GM23338 (cell line): Measurements from ENCODE around the gene PLEKHM2. TPM values are rescaled to one million over a fixed set of nuclear protein-coding genes. Genes with fewer than 3 reads are reported as not detected.
A peak's percentile ranks its signal among the peaks of the same experiment; 100 is the strongest.

Experiments
- ATAC-seq: fragments of 200-7000 bp; cut with Tn5 transposase; 3 replicates; pipeline ENCODE4 v1.9.1; 2020
- DNase-seq: peaks from one replicate; pipeline ENCODE4 v3.0.0-alpha.2; 2015; ENCODE audit warnings: low spot score
- H2AFZ ChIP-seq: fragments of 200-600 bp; sonication (generic); 2 replicates; pipeline ENCODE4 v1.8.0; 2016; ENCODE audit warnings: antibody characterized with exemption, mild to moderate bottlenecking, moderate library complexity
- H3F3A ChIP-seq: fragments of 200-600 bp; sonication (generic); replicated peaks from 2 replicates; pipeline ENCODE4 v1.8.0; 2017; ENCODE audit warnings: antibody characterized with exemption, mixed run types, low read depth
- H3K27ac ChIP-seq: fragments of 200-600 bp; sonication (generic); 2 replicates; pipeline ENCODE4 v1.6.1; 2016; ENCODE audit warnings: low read depth
- H3K27me3 ChIP-seq: fragments of 200-600 bp; sonication (generic); 2 replicates; pipeline ENCODE4 v1.8.0; 2016; ENCODE audit warnings: mild to moderate bottlenecking, mixed run types, moderate library complexity; ENCODE audit not compliant: insufficient read depth
- H3K36me3 ChIP-seq: fragments of 200-600 bp; sonication (generic); 2 replicates; pipeline ENCODE4 v1.8.0; 2016; ENCODE audit warnings: mild to moderate bottlenecking; ENCODE audit not compliant: insufficient read depth
- H3K4me1 ChIP-seq: fragments of 200-600 bp; sonication (generic); 2 replicates; pipeline ENCODE4 v1.8.0; 2016; ENCODE audit warnings: mild to moderate bottlenecking, moderate library complexity; ENCODE audit not compliant: insufficient read depth
- H3K4me2 ChIP-seq: fragments of 200-600 bp; sonication (generic); 2 replicates; pipeline ENCODE4 v1.7.1; 2017; ENCODE audit warnings: mixed run types
- H3K4me3 ChIP-seq: fragments of 200-600 bp; sonication (generic); 2 replicates; pipeline ENCODE4 v1.6.1; 2016; ENCODE audit warnings: mixed run types
- H3K79me2 ChIP-seq: fragments of 200-600 bp; sonication (generic); replicated peaks from 2 replicates; pipeline ENCODE4 v1.8.0; 2017; ENCODE audit warnings: mild to moderate bottlenecking; ENCODE audit not compliant: insufficient read depth
- H3K9me2 ChIP-seq: fragments of 200-600 bp; sonication (generic); 2 replicates; pipeline ENCODE4 v1.8.0; 2017; ENCODE audit not compliant: insufficient read depth
- H4K20me1 ChIP-seq: fragments of 200-600 bp; sonication (generic); replicated peaks from 2 replicates; pipeline ENCODE4 v1.8.0; 2017; ENCODE audit warnings: mild to moderate bottlenecking; ENCODE audit not compliant: insufficient read depth
- H3K27ac Mint-ChIP-seq: 2 replicates; pipeline ENCODE4 v1.8.0; 2020; ENCODE audit warnings: inconsistent platforms, mild to moderate bottlenecking, moderate library complexity, mixed read lengths
- H3K27me3 Mint-ChIP-seq: 3 replicates; pipeline ENCODE4 v1.8.0; 2022; ENCODE audit warnings: low read depth, mild to moderate bottlenecking, moderate library complexity, mixed read lengths, inconsistent platforms; ENCODE audit not compliant: insufficient read depth, poor library complexity
- H3K36me3 Mint-ChIP-seq: 3 replicates; pipeline ENCODE4 v1.8.0; 2021; ENCODE audit warnings: low read depth, mild to moderate bottlenecking, inconsistent platforms, moderate library complexity, mixed read lengths
- H3K4me1 Mint-ChIP-seq: 3 replicates; pipeline ENCODE4 v1.8.0; 2020; ENCODE audit warnings: mild to moderate bottlenecking, inconsistent platforms, mixed read lengths
- H3K4me3 Mint-ChIP-seq: 3 replicates; pipeline ENCODE4 v1.8.0; 2021; ENCODE audit warnings: moderate library complexity, mild to moderate bottlenecking, inconsistent platforms, mixed read lengths
- H3K9me3 Mint-ChIP-seq: 3 replicates; pipeline ENCODE4 v1.8.0; 2020; ENCODE audit warnings: moderate library complexity, mild to moderate bottlenecking, inconsistent platforms, mixed read lengths
- CREB1 ChIP-seq: fragments of 250-450 bp; sonication (Bioruptor Pico); IDR thresholded peaks from 2 replicates; pipeline ENCODE4 v1.5.0; 2020; ENCODE audit warnings: low read depth, mild to moderate bottlenecking, moderate library complexity
- CTCF ChIP-seq, 2 experiments: fragments of 200-600 bp in 1 of 2; sonication (generic) in 1 of 2; conservative IDR thresholded peaks; 2 replicates each; pipeline versions ENCODE4 v1.5.1 to v1.6.1; 2016 to 2017; ENCODE audit warnings: antibody characterized with exemption in 2 of 2, low read depth in 2 of 2, mild to moderate bottlenecking in 2 of 2, moderate library complexity in 1 of 2
- EZH2 ChIP-seq: fragments of 200-600 bp; sonication (generic); IDR thresholded peaks from one replicate; pipeline ENCODE4 v1.8.0; 2017; ENCODE audit warnings: antibody characterized with exemption, mild to moderate bottlenecking, low read depth; ENCODE audit not compliant: unreplicated experiment
- EZH2phosphoT487 ChIP-seq: fragments of 200-600 bp; sonication (generic); IDR thresholded peaks from one replicate; pipeline ENCODE4 v1.8.1; 2018; ENCODE audit warnings: antibody characterized with exemption; ENCODE audit not compliant: unreplicated experiment
- JUNB ChIP-seq: IDR thresholded peaks from one replicate; pipeline ENCODE4 v1.6.1; 2016; ENCODE audit warnings: antibody characterized with exemption; ENCODE audit not compliant: unreplicated experiment
- POLR2AphosphoS5 ChIP-seq: IDR thresholded peaks from 2 replicates; pipeline ENCODE4 v1.6.1; 2016; ENCODE audit warnings: antibody characterized with exemption, low read depth
- REST ChIP-seq: IDR thresholded peaks from one replicate; pipeline ENCODE4 v1.6.1; 2018; ENCODE audit warnings: antibody characterized with exemption; ENCODE audit not compliant: unreplicated experiment
- STAT1 ChIP-seq: IDR thresholded peaks from one replicate; pipeline ENCODE4 v1.6.1; 2016; ENCODE audit warnings: antibody characterized with exemption; ENCODE audit not compliant: unreplicated experiment
- ZNF114 ChIP-seq: fragments of 250-450 bp; sonication (Bioruptor Pico); IDR thresholded peaks from 2 replicates; pipeline ENCODE4 v1.5.0; 2020; ENCODE audit warnings: mild to moderate bottlenecking, moderate library complexity
- ZNF331 ChIP-seq: fragments of 250-450 bp; sonication (Bioruptor Pico); IDR thresholded peaks from 2 replicates; pipeline ENCODE4 v1.5.0; 2020; ENCODE audit warnings: low read depth, mild to moderate bottlenecking, moderate library complexity
- polyA plus RNA-seq: library from polyadenylated mRNA; unstranded; fragments of >200 nt; fragmentation: Nextera tagmentation; extraction: Ambion mirVana; gene quantifications from 2 replicates; pipeline ENCODE4 v1.2.1, GENCODE V29; 2016
- total RNA-seq: library from RNA; depleted of rRNA; stranded (reverse); fragments of >200 nt; shearing (Covaris generic); gene quantifications from 2 replicates; pipeline ENCODE4 v1.2.3, GENCODE V29; 2014
- TF ChIP-seq, protein P1 (sequence below): IDR thresholded peaks from 2 replicates; pipeline ENCODE4 v1.6.1; 2016; ENCODE audit warnings: antibody characterized with exemption
- TF ChIP-seq, protein P2 (sequence below): fragments of 250-450 bp; sonication (Bioruptor Pico); IDR thresholded peaks from 2 replicates; pipeline ENCODE4 v1.5.0; 2020; ENCODE audit warnings: mild to moderate bottlenecking, moderate library complexity

The PLEKHM2 gene
- total and polyA plus RNA-seq, 2 experiments from 2014 or later = 11.2 to 40.0 TPM

GRCh38 chr1:15668089-15668754, 15.9 kb upstream of the PLEKHM2 start:
- Histone ChIP-seq H2AFZ (no peak overlapping the region), H3K4me1 (peaks cover 9% of the 10 kb centered on the region; the same call in 1 of the 2 replicates), H3K36me3 (no peaks in the 10 kb centered on the region), H3K27ac (peak overlapping the region; percentile 10; the same call in 1 of the 2 replicates), H3K9me2 (0 out of 2 replicates have a peak, but pooled peaks cover 2% of the 10 kb centered on the region), H4K20me1 (peaks cover 10% of the 10 kb centered on the region), H3K4me2 (no peak overlapping the region), H3K4me3 (no peak overlapping the region), H3K79me2 (0 out of 2 replicates have a peak, but pooled peaks cover 3% of the 10 kb centered on the region), H3F3A (no peaks in the 10 kb centered on the region), H3K27me3 (no peaks in the 10 kb centered on the region)
- H3K4me1 Mint-ChIP-seq = peaks cover 34% of the 10 kb centered on the region
- TF ChIP-seq REST (no peak), ZNF331 (no peak), EZH2 (no peak), POLR2AphosphoS5 (no peak), ZNF114 (CRISPR knock-in tag) (no peak), CTCF (conservative IDR thresholded peaks at IDR 0.05; ENCODE audit: low read depth in 2 of 2) (no peak), CREB1 (CRISPR knock-in tag) (no peak), STAT1 (no peak), JUNB (no peak), EZH2phosphoT487 (no peak)
- TF ChIP-seq, protein P1, sequence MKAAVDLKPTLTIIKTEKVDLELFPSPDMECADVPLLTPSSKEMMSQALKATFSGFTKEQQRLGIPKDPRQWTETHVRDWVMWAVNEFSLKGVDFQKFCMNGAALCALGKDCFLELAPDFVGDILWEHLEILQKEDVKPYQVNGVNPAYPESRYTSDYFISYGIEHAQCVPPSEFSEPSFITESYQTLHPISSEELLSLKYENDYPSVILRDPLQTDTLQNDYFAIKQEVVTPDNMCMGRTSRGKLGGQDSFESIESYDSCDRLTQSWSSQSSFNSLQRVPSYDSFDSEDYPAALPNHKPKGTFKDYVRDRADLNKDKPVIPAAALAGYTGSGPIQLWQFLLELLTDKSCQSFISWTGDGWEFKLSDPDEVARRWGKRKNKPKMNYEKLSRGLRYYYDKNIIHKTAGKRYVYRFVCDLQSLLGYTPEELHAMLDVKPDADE = no peak
- TF ChIP-seq, protein P2, sequence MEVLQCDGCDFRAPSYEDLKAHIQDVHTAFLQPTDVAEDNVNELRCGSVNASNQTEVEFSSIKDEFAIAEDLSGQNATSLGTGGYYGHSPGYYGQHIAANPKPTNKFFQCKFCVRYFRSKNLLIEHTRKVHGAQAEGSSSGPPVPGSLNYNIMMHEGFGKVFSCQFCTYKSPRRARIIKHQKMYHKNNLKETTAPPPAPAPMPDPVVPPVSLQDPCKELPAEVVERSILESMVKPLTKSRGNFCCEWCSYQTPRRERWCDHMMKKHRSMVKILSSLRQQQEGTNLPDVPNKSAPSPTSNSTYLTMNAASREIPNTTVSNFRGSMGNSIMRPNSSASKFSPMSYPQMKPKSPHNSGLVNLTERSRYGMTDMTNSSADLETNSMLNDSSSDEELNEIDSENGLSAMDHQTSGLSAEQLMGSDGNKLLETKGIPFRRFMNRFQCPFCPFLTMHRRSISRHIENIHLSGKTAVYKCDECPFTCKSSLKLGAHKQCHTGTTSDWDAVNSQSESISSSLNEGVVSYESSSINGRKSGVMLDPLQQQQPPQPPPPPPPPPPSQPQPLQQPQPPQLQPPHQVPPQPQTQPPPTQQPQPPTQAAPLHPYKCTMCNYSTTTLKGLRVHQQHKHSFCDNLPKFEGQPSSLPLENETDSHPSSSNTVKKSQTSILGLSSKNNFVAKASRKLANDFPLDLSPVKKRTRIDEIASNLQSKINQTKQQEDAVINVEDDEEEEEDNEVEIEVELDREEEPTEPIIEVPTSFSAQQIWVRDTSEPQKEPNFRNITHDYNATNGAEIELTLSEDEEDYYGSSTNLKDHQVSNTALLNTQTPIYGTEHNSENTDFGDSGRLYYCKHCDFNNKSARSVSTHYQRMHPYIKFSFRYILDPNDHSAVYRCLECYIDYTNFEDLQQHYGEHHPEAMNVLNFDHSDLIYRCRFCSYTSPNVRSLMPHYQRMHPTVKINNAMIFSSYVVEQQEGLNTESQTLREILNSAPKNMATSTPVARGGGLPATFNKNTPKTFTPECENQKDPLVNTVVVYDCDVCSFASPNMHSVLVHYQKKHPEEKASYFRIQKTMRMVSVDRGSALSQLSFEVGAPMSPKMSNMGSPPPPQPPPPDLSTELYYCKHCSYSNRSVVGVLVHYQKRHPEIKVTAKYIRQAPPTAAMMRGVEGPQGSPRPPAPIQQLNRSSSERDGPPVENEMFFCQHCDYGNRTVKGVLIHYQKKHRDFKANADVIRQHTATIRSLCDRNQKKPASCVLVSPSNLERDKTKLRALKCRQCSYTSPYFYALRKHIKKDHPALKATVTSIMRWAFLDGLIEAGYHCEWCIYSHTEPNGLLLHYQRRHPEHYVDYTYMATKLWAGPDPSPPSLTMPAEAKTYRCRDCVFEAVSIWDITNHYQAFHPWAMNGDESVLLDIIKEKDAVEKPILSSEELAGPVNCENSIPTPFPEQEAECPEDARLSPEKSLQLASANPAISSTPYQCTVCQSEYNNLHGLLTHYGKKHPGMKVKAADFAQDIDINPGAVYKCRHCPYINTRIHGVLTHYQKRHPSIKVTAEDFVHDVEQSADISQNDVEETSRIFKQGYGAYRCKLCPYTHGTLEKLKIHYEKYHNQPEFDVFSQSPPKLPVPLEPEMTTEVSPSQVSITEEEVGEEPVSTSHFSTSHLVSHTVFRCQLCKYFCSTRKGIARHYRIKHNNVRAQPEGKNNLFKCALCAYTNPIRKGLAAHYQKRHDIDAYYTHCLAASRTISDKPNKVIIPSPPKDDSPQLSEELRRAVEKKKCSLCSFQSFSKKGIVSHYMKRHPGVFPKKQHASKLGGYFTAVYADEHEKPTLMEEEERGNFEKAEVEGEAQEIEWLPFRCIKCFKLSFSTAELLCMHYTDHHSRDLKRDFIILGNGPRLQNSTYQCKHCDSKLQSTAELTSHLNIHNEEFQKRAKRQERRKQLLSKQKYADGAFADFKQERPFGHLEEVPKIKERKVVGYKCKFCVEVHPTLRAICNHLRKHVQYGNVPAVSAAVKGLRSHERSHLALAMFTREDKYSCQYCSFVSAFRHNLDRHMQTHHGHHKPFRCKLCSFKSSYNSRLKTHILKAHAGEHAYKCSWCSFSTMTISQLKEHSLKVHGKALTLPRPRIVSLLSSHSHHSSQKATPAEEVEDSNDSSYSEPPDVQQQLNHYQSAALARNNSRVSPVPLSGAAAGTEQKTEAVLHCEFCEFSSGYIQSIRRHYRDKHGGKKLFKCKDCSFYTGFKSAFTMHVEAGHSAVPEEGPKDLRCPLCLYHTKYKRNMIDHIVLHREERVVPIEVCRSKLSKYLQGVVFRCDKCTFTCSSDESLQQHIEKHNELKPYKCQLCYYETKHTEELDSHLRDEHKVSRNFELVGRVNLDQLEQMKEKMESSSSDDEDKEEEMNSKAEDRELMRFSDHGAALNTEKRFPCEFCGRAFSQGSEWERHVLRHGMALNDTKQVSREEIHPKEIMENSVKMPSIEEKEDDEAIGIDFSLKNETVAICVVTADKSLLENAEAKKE (CRISPR knock-in tag) = no peak
- no peak overlapping the region for H3K4me3 Mint-ChIP-seq
- peaks cover 8% of the 10 kb centered on the region for H3K27me3 Mint-ChIP-seq
- H3K9me3 Mint-ChIP-seq = no peaks in the 10 kb centered on the region
- H3K36me3 Mint-ChIP-seq = no peaks in the 10 kb centered on the region
- H3K27ac Mint-ChIP-seq = no peak overlapping the region
- DNase-seq (no peak), ATAC-seq (no peak)
